ENCODE data around the gene KRT4.
A peak's percentile ranks its signal among the peaks of the same experiment; 100 is the strongest.

KRT4 gene

GRCh38 chr12:52823761-52824450, 10.0 kb upstream of the KRT4 start:
- no peak for TF ChIP-seq JUND (IDR thresholded peaks at IDR 0.05; ENCODE audit: low read depth)
- in situ Hi-C loops (cut with HindIII; ENCODE audit: low pct_unique_long_range_greater_than_20kb, low sequenced_read_pairs), result no loop called here
- DNase-seq (ENCODE audit: low read depth in 1 of 2, low spot score in 1 of 2), result no peak

DNA sequence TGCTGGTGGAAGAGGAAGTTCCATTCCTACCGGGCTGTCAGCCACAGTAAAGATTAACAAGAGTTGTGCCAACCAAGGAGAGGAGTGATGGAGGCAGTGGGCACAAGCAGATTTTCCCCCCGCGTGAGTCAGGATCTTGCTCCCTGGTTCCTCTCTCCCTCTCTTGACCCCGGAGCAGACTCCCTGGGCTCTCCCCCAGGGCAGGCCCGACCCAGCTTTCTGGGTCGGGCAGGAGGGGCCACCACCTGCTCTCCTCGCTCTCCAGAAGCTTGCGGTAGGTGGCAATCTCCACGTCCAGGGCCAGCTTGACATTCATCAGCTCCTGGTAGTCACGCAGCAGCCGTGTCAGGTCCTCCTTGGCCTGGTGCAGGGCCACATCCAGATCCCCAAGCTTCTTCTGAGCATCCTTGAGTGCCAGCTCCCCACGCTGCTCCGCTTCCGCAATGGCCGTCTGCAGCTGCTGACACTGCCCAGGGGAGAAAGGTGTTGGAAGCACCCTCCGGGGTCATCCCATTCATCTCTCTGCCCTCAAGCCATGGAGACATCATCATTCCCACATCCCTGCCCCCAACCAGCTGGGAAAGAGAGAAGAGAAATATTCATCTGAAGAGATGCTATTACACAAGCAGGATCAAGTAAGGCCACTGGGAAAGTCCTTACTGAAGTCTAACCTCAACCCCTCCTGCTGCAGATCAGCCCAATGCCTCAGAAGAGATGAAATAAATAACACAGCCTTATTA, 9.0 kb upstream of the KRT4 start:
- in situ Hi-C loops (cut with HindIII; ENCODE audit: low pct_unique_long_range_greater_than_20kb, low sequenced_read_pairs), result no loop called here
- no peak for DNase-seq (ENCODE audit: low read depth in 1 of 2, low spot score in 1 of 2)
- no peak for TF ChIP-seq JUND (IDR thresholded peaks at IDR 0.05; ENCODE audit: low read depth)

DNA sequence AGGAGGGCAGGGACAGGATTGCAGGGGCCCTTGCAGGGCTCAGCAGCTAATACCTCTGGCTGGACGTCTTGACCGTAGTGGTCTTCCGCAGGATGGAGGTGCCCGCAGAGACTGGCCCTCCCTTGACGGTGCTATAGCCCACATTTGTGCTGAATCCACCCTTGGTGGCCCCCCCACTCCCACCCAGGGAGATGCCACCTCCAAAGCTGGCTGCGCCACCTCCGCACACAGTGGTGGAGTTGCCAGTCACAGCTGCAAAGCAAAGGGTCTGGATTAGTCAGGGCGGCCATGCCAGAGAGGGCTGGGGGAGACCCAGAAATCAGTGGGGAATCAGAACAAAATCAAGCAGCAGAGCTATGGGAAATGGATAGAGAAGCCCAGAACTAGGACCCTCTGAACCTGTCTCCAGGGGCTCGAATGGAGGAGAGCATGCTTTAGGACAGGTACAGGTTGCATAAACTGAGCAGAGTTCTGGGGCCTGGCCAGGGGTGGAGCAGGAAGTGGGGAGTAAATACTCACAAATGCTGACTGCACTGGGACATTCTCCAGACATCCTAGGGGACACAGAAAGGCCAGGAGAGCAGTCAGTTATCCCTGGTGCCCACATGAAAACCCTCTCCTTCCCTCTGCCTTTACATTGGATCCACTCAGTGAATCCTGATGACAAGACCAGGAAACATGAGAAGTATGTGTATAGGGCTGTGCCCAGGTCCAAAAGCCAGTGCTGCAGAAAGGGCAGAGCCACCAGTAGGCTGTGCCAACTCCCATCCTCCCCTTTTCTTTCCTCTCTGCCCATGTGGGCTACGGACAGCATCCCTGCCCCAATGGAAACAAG, 8.1 kb upstream of the KRT4 start:
- DNase-seq (ENCODE audit: low read depth in 1 of 2, low spot score in 1 of 2), result peak; percentile 47 to 51
- in situ Hi-C loops (cut with HindIII; ENCODE audit: low pct_unique_long_range_greater_than_20kb, low sequenced_read_pairs), result no loop called here
- no peak for TF ChIP-seq JUND (IDR thresholded peaks at IDR 0.05; ENCODE audit: low read depth)

DNA sequence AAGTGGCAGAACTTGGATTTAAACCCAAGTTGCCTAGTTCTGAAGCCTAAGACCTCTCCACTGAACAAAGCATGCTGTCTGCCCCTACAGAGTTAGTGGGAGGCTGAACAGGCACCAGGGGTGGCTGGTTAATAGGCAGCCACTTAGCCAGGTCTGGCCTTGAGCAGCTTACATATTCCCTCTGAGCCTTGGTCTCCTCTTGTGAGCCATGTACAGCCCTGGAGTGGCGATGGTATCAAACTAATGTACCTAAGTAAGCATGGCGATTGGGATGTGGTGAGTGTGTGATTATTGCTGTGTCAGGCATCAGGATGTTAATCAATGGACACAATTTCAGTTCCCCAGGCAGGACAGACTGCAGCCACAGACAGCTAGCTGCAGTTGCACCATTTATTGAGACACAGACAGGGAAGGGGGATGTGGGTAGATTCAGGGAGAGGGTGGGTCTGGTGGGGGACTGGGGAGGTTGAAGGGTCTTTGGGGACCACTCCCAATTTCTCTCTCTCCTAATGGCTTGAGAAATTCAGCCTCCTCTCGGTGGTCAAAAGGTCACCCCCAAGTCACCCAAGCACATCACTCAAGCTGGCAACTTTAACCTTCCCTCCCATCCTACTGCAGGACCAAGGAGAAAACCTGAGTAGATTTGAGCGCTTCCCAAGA, 7.3 kb upstream of the KRT4 start:
- TF ChIP-seq JUND (IDR thresholded peaks at IDR 0.05; ENCODE audit: low read depth), result no peak
- in situ Hi-C loops (cut with HindIII; ENCODE audit: low pct_unique_long_range_greater_than_20kb, low sequenced_read_pairs), result no loop called here
- no peak for DNase-seq (ENCODE audit: low read depth in 1 of 2, low spot score in 1 of 2)

GRCh38 chr12:52820521-52820920, 6.6 kb upstream of the KRT4 start:
- in situ Hi-C loops (cut with HindIII; ENCODE audit: low pct_unique_long_range_greater_than_20kb, low sequenced_read_pairs), result no loop called here
- DNase-seq (ENCODE audit: low read depth in 1 of 2, low spot score in 1 of 2), result no peak
- TF ChIP-seq JUND (IDR thresholded peaks at IDR 0.05; ENCODE audit: low read depth), result no peak

GRCh38 chr12:52819731-52820510, 6.0 kb upstream of the KRT4 start:
- in situ Hi-C loops (cut with HindIII; ENCODE audit: low pct_unique_long_range_greater_than_20kb, low sequenced_read_pairs), result no loop called here
- no peak for DNase-seq (ENCODE audit: low read depth in 1 of 2, low spot score in 1 of 2)
- no peak for TF ChIP-seq JUND (IDR thresholded peaks at IDR 0.05; ENCODE audit: low read depth)

- DNase-seq (ENCODE audit: low read depth in 1 of 2, low spot score in 1 of 2), result no peak
- in situ Hi-C loops (cut with HindIII; ENCODE audit: low pct_unique_long_range_greater_than_20kb, low sequenced_read_pairs), result no loop called here
- no peak for TF ChIP-seq JUND (IDR thresholded peaks at IDR 0.05; ENCODE audit: low read depth)
Observed at GRCh38 chr12:52818887-52819420, 5.0 kb upstream of the KRT4 start.

DNA sequence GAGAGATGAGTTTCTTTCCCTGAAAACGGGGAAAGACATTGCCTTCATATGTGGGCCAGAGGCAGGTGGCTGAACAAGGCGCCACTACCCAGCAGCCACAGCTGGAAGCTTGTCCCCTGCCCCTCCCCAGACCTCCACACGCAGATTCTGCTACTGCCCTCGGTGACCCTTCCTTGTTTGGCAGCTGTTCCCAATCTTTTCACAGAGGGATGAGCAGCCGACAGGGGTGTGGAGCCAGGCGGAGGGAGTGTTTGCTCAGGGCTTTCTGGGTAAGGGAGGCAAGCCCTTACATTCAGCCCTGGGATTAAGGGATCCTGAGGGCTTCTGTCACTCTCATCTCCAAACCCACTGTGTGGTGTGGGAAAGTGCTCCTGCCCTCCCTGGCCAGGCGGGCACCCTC, 4.5 kb upstream of the KRT4 start:
- DNase-seq (ENCODE audit: low read depth in 1 of 2, low spot score in 1 of 2), result no peak
- in situ Hi-C loops (cut with HindIII; ENCODE audit: low pct_unique_long_range_greater_than_20kb, low sequenced_read_pairs), result no loop called here
- no peak for TF ChIP-seq JUND (IDR thresholded peaks at IDR 0.05; ENCODE audit: low read depth)

GRCh38 chr12:52817699-52818238, 3.9 kb upstream of the KRT4 start:
- in situ Hi-C loops (cut with HindIII; ENCODE audit: low pct_unique_long_range_greater_than_20kb, low sequenced_read_pairs), result no loop called here
- TF ChIP-seq JUND (IDR thresholded peaks at IDR 0.05; ENCODE audit: low read depth), result no peak
- no peak for DNase-seq (ENCODE audit: low read depth in 1 of 2, low spot score in 1 of 2)

DNA sequence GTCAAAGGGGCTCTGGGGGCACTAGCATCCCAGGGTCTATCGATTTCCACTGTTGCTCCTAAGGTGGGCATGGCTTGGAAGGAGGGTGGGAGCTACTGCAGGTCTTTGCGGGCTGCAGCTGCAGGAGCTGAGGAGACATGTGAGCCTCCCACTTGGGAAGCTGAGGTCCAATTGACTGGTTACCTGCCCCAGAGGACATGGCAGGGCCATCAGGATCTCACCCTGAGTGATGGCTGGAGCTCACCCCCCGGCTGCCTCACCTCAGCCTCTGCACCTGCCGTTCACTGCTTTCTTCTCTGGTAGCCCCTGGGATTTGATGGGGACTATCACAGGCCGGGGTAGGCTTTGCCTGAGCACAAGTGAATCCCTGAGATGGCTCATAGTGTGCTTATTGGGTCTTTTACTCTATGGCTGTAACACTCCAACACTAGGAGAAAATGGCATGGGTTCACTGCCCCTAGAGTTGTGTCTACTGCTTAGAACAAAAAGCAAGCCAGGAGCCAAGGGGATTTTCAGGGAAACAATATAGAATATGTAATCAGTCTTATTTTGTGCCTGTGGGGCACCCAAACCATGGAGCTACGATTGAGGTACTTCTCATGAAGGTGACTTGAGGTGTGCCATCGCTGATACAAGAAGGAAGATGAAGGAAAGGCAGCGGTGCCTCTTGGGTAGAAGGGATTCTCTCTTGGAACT, 3.2 kb upstream of the KRT4 start:
- TF ChIP-seq JUND (IDR thresholded peaks at IDR 0.05; ENCODE audit: low read depth), result no peak
- in situ Hi-C loops (cut with HindIII; ENCODE audit: low pct_unique_long_range_greater_than_20kb, low sequenced_read_pairs), result no loop called here
- DNase-seq (ENCODE audit: low read depth in 1 of 2, low spot score in 1 of 2), result no peak

Measured in T47D (cell line).